IMR-90 (cell line): ENCODE measurements around the gene PPP6C. TPM values are rescaled to one million over a fixed set of nuclear protein-coding genes. Genes with fewer than 3 reads are reported as not detected.
A peak's percentile ranks its signal among the peaks of the same experiment; 100 is the strongest.

Source experiments
- ATAC-seq: fragments of 200-7000 bp; cut with Tn5 transposase; 2 replicates; pipeline ENCODE4 v1.9.1; 2020; ENCODE audit warnings: low read depth, mild to moderate bottlenecking, moderate library complexity
- BruUV-seq: library from RNA; stranded (reverse); fragments of 400-500 nt; replicated peaks from 2 replicates; lab custom pipeline; 2021; lab: Mats Ljungman, UMichigan
- CTCF ChIA-PET: fragments of 300-600 bp; formaldehyde crosslinking; extraction: SDS; loops from one replicate; lab custom pipeline; 2021; ENCODE audit warnings: antibody characterized with exemption; lab: Yijun Ruan, JAX
- POLR2A ChIA-PET: fragments of 300-600 bp; sonication (Branson Sonifier 250); formaldehyde crosslinking; loops from one replicate; lab custom pipeline; 2022; ENCODE audit warnings: antibody characterized with exemption; ENCODE audit not compliant: unreplicated experiment; lab: Charles Lee
- DNase-seq: peaks from one replicate; pipeline ENCODE4 v3.0.0; 2013
- H2AFZ ChIP-seq: replicated peaks from 2 replicates; pipeline ENCODE3; 2013; ENCODE audit warnings: low read length, mild to moderate bottlenecking; ENCODE audit not compliant: poor library complexity
- H2AK5ac ChIP-seq: 2 replicates; pipeline ENCODE4 v1.6.1; 2013; ENCODE audit warnings: low read depth, low read length, inconsistent platforms
- H2AK9ac ChIP-seq: replicated peaks from 2 replicates; pipeline ENCODE3; 2013; ENCODE audit warnings: mild to moderate bottlenecking, low read depth, low read length, moderate library complexity; ENCODE audit not compliant: poor library complexity
- H2BK120ac ChIP-seq: 2 replicates; pipeline ENCODE4 v1.6.1; 2013; ENCODE audit warnings: low read depth, low read length, inconsistent platforms
- H2BK15ac ChIP-seq: 3 replicates; pipeline ENCODE4 v1.6.1; 2013; ENCODE audit warnings: low read depth, low read length, inconsistent platforms
- H2BK20ac ChIP-seq: 2 replicates; pipeline ENCODE4 v1.6.1; 2013; ENCODE audit warnings: low read depth, mild to moderate bottlenecking, inconsistent platforms, low read length, moderate library complexity
- H2BK5ac ChIP-seq: 2 replicates; pipeline ENCODE4 v1.6.1; 2013; ENCODE audit warnings: mild to moderate bottlenecking, low read depth, low read length, inconsistent platforms; ENCODE audit not compliant: poor library complexity, severe bottlenecking
- H3K14ac ChIP-seq: replicated peaks from 2 replicates; pipeline ENCODE4 v1.6.1; 2013; ENCODE audit warnings: low read depth, low read length, inconsistent platforms
- H3K18ac ChIP-seq: 2 replicates; pipeline ENCODE4 v1.6.1; 2013; ENCODE audit warnings: low read depth, low read length, control low read depth
- H3K23ac ChIP-seq: 2 replicates; pipeline ENCODE4 v1.6.1; 2013; ENCODE audit warnings: low read depth, low read length, inconsistent platforms
- H3K27ac ChIP-seq: 2 replicates; pipeline ENCODE4 v1.5.1; 2013; ENCODE audit warnings: mild to moderate bottlenecking, control low read depth, low read length; ENCODE audit not compliant: insufficient read depth
- H3K27me3 ChIP-seq: 2 replicates; pipeline ENCODE4 v1.6.1; 2013; ENCODE audit warnings: low read length; ENCODE audit not compliant: control insufficient read depth, insufficient read depth
- H3K36me3 ChIP-seq: 2 replicates; pipeline ENCODE4 v1.6.1; 2013; ENCODE audit warnings: low read length, mixed read lengths; ENCODE audit not compliant: control insufficient read depth, insufficient read depth
- H3K4ac ChIP-seq: 2 replicates; pipeline ENCODE4 v1.6.1; 2013; ENCODE audit warnings: low read depth, low read length, inconsistent platforms
- H3K4me1 ChIP-seq: 2 replicates; pipeline ENCODE4 v1.6.1; 2013; ENCODE audit warnings: low read length, mixed read lengths; ENCODE audit not compliant: control insufficient read depth, insufficient read depth
- H3K4me2 ChIP-seq: 2 replicates; pipeline ENCODE4 v1.6.1; 2013; ENCODE audit warnings: low read depth, mild to moderate bottlenecking, control low read depth, low read length, moderate library complexity
- H3K4me3 ChIP-seq: 2 replicates; pipeline ENCODE4 v1.5.1; 2013; ENCODE audit warnings: low read depth, mild to moderate bottlenecking, control low read depth, low read length, moderate library complexity; ENCODE audit not compliant: insufficient read depth
- H3K56ac ChIP-seq: 2 replicates; pipeline ENCODE4 v1.6.1; 2013; ENCODE audit warnings: low read length, inconsistent platforms; ENCODE audit not compliant: insufficient read depth; ENCODE audit errors: extremely low read depth
- H3K79me1 ChIP-seq, 2 experiments: 2 replicates each; pipeline ENCODE4 v1.6.1; 2013; ENCODE audit warnings: low read length in 2 of 2, inconsistent platforms in 1 of 2, low read depth in 1 of 2
- H3K9ac ChIP-seq: 2 replicates; pipeline ENCODE4 v1.6.1; 2013; ENCODE audit warnings: low read depth, low read length, control low read depth
- H3K9me1 ChIP-seq: 2 replicates; pipeline ENCODE4 v1.6.1; 2013; ENCODE audit warnings: low read length, inconsistent platforms; ENCODE audit not compliant: insufficient read depth
- H3K9me3 ChIP-seq: 2 replicates; pipeline ENCODE4 v1.6.1; 2013; ENCODE audit warnings: low read length; ENCODE audit not compliant: control insufficient read depth, insufficient read depth
- H4K20me1 ChIP-seq: 2 replicates; pipeline ENCODE4 v1.6.1; 2013; ENCODE audit warnings: low read length, inconsistent platforms; ENCODE audit not compliant: insufficient read depth
- H4K5ac ChIP-seq: 2 replicates; pipeline ENCODE4 v1.6.1; 2013; ENCODE audit warnings: mild to moderate bottlenecking, low read depth, low read length, control low read depth
- H4K8ac ChIP-seq, 2 experiments: 2 replicates each; pipeline ENCODE4 v1.6.1; 2013; ENCODE audit warnings: low read depth in 2 of 2, low read length in 2 of 2, control low read depth in 1 of 2, inconsistent platforms in 1 of 2
- H4K91ac ChIP-seq: 2 replicates; pipeline ENCODE4 v1.6.1; 2013; ENCODE audit warnings: low read depth, low read length, inconsistent platforms; ENCODE audit not compliant: insufficient read depth
- RCOR1 ChIP-seq: IDR thresholded peaks from 2 replicates; pipeline ENCODE4 v1.6.1; 2012; ENCODE audit warnings: mild to moderate bottlenecking, low read length, improper control_type of control experiment; ENCODE audit not compliant: insufficient replicate concordance
- whole genome bisulfite sequencing, 2 experiments: methylation state at CpG; one replicate each; pipeline versions ENCODE4 v1.1.5 to v1.1.7; 2013; ENCODE audit warnings: missing lambda C conversion rate in 2 of 2; ENCODE audit not compliant: insufficient read length in 1 of 2; ENCODE audit errors: extremely low coverage in 2 of 2; 5-methylcytosine and 5-hydroxymethylcytosine counted together
- dilution Hi-C: fragments of 300-500 bp; cut with HindIII; formaldehyde crosslinking; loops from one replicate; pipeline ENCODE4 v1.14.3; 2018; ENCODE audit warnings: low sequenced_read_pairs; ENCODE audit not compliant: unreplicated experiment
- in situ Hi-C: fragments of 300-500 bp; cut with MboI; formaldehyde crosslinking; loops from 3 replicates; pipeline ENCODE4 v1.14.3; 2019; ENCODE audit warnings: low sequenced_read_pairs, inconsistent platforms, mixed read lengths
- intact Hi-C: fragments of 100-400 bp; cut with micrococcal nuclease; formaldehyde crosslinking; loops from 2 replicates; pipeline ENCODE4 v1.10.0; 2022
- polyA plus RNA-seq, 3 experiments: library from polyadenylated mRNA; depleted of rRNA; stranded (reverse); fragments of >200 nt; gene quantifications; 2 replicates each; pipeline ENCODE4 v1.2.3, GENCODE V29; 2012; ENCODE audit warnings: low replicate concordance in 1 of 3
- total RNA-seq: library from RNA; depleted of rRNA; stranded (reverse); fragments of >200 nt; gene quantifications from 2 replicates; pipeline ENCODE4 v1.2.3, GENCODE V29; 2012

Gene PPP6C
- total and polyA plus RNA-seq, 2 of the 4 experiments (the other 2 are of a cell fraction), result 14.5 to 15.4 TPM

DNA sequence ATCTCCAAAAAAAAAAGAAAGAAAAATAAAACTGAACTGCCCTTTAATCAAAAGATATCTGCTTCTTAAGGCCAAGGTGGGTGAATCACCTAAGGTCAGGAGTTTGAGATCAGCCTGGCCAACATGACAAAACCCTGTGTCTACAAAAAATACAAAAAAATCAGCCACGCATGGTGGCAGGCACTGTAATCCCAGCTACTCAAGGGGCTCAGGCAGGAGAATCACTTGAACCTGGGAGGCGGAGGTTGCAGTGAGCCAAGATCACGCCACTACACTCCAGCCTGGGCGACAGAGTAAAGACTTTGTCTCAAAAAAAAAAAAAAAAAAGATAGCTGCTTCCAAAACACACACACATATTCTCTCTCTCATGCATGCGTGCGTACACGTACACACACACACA is 64.1 kb downstream of the PPP6C start:
- Histone ChIP-seq H3K23ac (no peak overlapping the region), H3K4me2 (peak overlapping the region; percentile 31; the same call in 1 of the 2 replicates), H2AFZ (peak overlapping the region; percentile 81), H3K4me3 (no peak overlapping the region), H3K79me1 (peaks cover 19 to 62% of the 10 kb centered on the region in 2 experiments), H4K5ac (0 out of 2 replicates have a peak overlapping the region, but pooled peaks have one; percentile 29), H3K27ac (peak overlapping the region; percentile 25; the same call in 1 of the 2 replicates), H3K9ac (no peak overlapping the region), H3K56ac (no peak overlapping the region), H3K4ac (peak overlapping the region; percentile 64; the same call in 1 of the 2 replicates), H2BK15ac (no peak overlapping the region; the same call in 2 of the 3 replicates), H3K9me3 (no peaks in the 10 kb centered on the region), H3K9me1 (peaks cover 13% of the 10 kb centered on the region; the same call in 1 of the 2 replicates), H3K27me3 (no peaks in the 10 kb centered on the region), H3K4me1 (peaks cover 8% of the 10 kb centered on the region), H2BK20ac (peak overlapping the region; percentile 53; the same call in 1 of the 2 replicates), H3K18ac (peak overlapping the region; percentile 44; the same call in 1 of the 2 replicates), H4K20me1 (no peaks in the 10 kb centered on the region; the same call in 1 of the 2 replicates), H3K36me3 (no peaks in the 10 kb centered on the region), H4K91ac (peak overlapping the region; percentile 60), H2AK5ac (peak overlapping the region; percentile 80; the same call in 1 of the 2 replicates), H2AK9ac (peak overlapping the region; percentile 42), H2BK5ac (peak overlapping the region; percentile 92), H2BK120ac (peak overlapping the region; percentile 64; the same call in 1 of the 2 replicates), H4K8ac (peak overlapping the region in 1 of 2 experiments; percentile 70; a peak in 2 of 4 replicates), H3K14ac (peak overlapping the region; percentile 16; the same call in 1 of the 2 replicates)
- 80% methylated on average over 2 of the region's 7 CpGs; no CpG with 5 or more reads in 1 of the 2 experiments for WGBS, 2 experiments
- no peak for TF ChIP-seq RCOR1
- BruUV-seq, result no TSS peak
- intact Hi-C loops (no loop called here), in situ Hi-C loops (no loop called here), dilution Hi-C loops (no loop called here)
- no peak for ATAC-seq
- POLR2A ChIA-PET, result interaction anchor here (0.6 kb wide), 2 partner anchors 12 to 32 kb away, joined by 3 to 4 read pairs; no protein-coding TSS in a partner anchor
- CTCF ChIA-PET, result interaction anchor here (0.6 to 1.3 kb wide), 2 partner anchors 13 to 168 kb away, joined by 4 read pairs; no protein-coding TSS in a partner anchor
- DNase-seq, result no peak
